IPS-NIHi7 (cell line): ENCODE measurements around the gene SULT2B1.
"Not testable (repeated sequence)": the region's sequence is repeated elsewhere in the genome, so short reads cannot be mapped to it uniquely, and the experiment has no call there.

Experiments used
- DNase-seq: peaks from one replicate; pipeline ENCODE4 v3.0.0; 2012; ENCODE audit warnings: mixed read lengths; ENCODE audit errors: extremely low spot score

Gene SULT2B1

GRCh38 chr19:48558018-48558684 is 6.2 kb downstream of the SULT2B1 start:
- DNase-seq: peak; percentile 80

DNA sequence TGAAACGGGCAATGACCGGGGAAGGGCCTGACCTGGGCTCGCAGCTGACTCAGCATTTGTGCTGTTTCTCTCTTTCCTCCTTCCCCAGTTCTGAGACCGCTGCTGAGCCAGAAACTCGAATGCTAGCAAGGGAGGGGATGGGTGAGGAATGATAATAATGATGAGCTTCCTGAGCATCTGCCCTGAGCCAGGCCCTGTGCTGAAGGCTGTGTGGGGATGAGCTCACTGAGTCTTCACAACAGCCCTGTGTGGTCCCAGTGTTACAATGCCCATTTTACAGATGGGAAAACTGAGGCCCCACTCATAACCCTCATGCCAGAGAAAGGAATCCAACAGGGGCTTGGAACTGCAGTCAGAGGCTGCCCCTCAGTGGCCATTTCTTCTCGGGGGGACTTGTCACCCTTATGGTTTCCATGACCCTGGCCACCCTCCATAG is 8.1 kb downstream of the SULT2B1 start:
- no peak for DNase-seq

DNA sequence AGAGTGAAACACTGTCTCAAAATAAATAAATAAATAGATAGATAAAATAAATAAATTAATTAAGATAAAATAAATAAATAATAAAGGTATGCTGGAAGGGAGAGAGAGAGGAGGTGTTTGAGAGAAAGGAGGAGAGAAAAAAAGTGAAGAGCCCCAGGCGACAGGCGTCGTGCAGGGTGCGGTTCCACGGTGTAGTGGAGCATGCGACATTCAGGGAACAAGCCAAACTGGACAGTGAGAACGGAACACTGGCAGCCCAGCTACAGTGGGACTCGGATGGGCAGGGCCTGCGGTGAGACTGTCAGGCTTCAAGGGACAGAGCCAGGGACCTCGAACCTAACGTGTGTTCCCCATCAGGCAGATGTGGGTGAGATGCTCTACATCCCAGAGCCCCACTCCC is 9.4 kb downstream of the SULT2B1 start:
- no peak for DNase-seq

GRCh38 chr19:48565090-48565489 is 13.1 kb downstream of the SULT2B1 start:
- no peak for DNase-seq

GRCh38 chr19:48568345-48568886 is 16.4 kb downstream of the SULT2B1 start:
- DNase-seq: peak; percentile 62

DNA sequence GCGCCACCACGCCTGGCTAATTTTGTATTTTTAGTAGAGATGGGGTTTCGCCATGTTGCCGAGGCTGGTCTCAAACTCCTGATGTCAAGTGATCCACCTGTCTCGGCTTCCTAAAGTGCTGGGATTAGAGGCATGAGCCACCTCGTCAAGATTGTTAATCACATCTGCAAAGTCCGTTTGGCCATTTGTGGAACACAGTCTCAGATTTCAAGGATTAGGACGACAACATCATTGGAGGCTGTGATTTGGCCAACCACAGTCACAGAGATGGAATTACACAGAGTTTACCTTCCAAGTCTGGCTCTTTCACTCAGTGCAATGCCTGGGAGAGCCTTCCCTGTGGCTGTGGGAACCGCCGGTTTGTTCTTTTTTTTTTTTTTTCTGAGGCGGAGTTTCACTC is 17.8 kb downstream of the SULT2B1 start:
- DNase-seq: no peak

DNA sequence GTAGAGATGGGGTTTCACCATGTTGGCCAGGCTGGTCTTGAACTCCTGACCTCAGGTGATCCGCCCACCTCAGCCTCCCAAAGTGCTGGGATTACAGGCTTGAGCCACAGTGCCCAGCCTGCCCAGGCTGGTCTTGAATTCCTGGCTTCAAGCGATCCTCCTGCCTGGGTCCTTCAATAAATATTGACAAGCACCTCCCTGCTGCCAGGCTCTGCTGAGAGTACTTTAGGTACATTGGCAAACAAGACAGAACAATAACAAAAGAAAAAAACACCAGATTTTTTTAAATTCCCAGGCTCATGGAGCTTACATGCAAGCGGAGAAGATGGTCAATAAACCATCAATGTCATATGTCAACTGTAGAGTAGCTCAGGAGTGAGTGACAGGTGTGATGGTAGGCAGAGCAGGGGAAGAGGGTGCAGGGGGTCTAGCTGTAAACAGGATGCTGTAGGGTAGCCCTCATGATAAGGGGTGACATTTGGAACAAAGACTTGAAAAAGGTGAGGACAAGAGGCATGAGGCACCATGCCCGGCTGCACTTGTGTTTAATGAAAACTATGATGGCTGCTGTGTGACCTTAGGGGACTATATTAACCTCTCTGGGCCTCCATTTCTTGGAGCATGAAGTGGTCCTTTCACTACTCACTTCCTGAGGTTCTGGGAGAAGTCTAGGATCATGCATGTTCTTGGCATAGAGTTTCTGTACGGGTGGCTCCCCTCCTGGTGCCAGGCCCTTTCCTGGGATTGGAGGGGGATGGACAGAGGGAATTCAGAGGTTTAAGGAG is 19.6 kb downstream of the SULT2B1 start:
- no peak for DNase-seq

DNA sequence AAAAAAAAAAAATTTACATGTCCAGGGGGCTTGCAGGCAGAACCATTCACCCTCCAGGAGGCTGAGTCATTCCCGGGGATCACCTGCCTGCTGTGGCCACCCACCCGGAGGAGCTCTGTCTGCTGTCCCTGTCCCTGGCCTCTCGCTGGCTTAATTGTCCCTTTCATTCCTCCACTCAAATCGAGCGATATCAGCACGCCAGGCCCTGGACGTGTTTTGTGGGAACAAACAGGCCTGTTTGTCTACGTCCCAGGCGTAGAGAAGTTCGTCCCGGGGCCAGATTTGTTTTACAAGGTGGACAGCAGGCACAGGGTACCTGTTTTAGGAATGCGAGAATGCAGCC is 21.2 kb downstream of the SULT2B1 start:
- no peak for DNase-seq

- peak; percentile 5 for DNase-seq
Observed at GRCh38 chr19:48575931-48576622, 24.1 kb downstream of the SULT2B1 start.

DNA sequence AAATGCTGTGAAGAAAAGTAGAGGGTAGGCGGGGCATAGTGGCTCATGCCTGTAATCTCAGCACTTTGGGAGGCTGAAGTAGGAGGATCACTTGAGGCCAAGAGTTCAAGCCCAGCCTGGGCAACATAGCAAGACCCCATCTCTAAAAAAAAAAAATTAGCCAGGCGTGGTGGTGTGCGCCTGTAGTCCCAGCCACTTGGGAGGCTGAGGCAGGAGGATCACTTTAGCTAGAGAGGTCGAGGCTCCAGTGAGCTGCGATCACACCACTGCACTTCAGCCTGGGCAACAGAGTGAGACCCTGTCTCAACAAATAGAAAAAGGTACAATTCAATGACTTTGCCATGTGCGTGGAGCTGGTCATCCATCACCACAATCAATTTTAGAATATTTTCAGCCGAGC is 25.9 kb downstream of the SULT2B1 start:
- DNase-seq: not testable (repeated sequence)

DNA sequence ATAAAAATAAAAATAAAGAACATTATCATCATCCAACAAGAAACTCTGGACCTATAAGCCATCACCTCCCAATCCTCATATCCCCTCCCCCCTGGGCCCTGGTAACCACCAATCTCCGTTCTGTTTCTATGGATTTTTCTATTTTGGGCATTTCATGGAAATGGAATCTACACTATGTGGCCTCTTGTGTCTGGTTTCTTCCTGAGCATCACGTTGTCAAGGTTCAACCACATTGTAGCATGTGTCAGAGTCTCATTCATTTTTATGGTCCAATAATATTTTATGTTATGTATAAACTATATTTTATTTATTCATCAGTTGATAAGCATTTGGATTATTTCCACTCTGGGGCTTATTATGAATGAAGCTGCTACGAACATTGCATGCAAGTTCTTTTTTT is 26.9 kb downstream of the SULT2B1 start:
- DNase-seq: no peak

DNA sequence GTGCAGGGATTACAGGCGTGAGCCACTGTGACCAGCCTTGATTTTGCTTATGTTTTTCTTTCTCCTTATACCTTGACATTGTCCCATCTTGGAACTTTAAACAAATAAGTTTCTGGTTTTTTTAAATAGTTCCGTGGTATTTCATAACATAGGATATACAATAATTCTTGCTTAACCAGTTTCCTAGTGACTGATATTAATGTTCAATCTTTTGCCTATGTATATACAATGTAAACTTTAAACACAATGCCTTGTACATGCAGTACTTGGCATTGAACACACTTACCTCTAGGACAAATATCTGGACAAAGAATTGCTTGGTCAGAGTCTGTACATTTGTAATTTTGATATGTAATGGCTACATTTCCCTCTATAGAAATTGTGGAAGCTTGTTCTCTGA is 30.2 kb downstream of the SULT2B1 start:
- DNase-seq: no peak

DNA sequence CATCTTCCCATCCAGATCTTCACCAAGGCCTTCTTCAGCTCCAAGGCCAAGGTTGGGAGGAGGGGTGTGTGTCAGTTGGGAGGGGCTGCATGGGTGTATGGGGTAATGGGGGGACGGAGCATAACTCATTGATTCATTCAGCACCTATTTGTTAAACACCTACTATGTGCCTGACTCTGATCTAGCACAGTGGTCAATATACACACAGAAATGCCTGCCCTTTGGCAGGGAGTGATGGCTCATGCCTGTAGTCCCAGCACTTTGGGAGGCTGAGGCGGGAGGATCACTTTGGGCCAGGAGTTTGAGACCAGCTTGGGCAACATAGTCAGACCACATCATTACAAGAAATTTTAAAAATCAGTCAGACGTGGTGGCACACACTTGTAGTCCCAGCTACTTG is 35.4 kb downstream of the SULT2B1 start:
- DNase-seq: no peak

- DNase-seq: peak; percentile 94
Observed at GRCh38 chr19:48588670-48589401, 36.9 kb downstream of the SULT2B1 start.

DNA sequence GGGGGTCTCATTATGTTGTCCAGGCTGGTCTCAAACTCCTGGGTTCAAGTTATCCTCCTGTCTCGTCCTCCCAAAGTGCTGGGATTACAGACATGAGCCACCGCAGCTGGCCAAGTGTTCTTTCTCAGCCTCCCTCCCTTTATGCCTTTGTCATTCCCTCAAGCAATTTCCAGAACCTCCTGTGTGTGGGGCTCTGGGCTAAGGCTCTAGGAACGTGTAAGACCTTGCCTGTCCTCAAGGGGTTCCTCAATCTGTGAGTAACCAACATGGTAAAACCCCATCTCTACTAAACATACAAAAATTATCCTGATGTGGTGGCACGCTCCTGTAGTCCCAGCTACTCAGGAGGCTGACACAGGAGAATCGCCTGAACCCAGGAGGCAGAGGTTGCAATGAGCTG is 39.0 kb downstream of the SULT2B1 start:
- DNase-seq: no peak

GRCh38 chr19:48595171-48595570 is 43.2 kb downstream of the SULT2B1 start:
- no peak for DNase-seq

DNA sequence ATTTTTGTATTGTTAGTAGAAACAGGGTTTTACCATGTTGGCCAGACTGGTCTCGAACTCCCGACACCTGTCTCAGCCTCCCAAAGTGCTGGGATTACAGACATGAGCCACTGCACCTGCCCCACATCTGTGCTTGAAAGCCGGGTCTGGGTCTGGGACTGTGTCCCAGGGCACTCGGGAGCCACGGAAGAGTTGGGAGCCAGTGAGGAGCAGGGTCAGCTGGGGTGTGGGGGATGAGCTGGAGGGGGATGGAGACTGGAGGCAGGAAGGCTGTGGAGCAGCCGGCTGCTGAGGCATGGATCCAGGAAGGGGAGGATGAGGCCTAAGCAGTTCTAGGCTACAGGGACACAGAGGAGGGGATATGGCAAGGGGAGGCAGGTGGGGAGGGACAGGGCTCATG is 43.9 kb downstream of the SULT2B1 start:
- no peak for DNase-seq

DNA sequence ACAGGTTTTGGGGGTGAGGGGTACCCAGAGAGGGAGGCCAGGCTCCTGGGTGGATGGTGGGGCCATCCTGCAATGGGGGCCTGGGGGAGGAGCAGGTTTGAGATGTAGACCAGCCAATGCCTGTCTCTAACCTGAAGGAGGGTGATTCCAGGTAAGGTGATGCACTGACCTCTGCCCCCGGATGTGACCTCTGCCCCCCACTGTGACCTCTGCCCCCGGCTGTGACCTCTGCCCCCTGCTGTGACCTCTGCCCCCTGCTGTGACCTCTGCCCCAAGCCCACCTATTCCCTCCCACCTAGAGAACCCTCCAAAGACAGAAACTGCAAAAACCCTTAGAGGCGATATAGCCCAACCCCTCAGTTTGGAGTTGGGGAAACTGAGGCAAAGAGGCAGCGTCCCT is 44.3 kb downstream of the SULT2B1 start:
- no peak for DNase-seq

- no peak for DNase-seq
Observed at GRCh38 chr19:48596679-48597465, 44.9 kb downstream of the SULT2B1 start.

DNA sequence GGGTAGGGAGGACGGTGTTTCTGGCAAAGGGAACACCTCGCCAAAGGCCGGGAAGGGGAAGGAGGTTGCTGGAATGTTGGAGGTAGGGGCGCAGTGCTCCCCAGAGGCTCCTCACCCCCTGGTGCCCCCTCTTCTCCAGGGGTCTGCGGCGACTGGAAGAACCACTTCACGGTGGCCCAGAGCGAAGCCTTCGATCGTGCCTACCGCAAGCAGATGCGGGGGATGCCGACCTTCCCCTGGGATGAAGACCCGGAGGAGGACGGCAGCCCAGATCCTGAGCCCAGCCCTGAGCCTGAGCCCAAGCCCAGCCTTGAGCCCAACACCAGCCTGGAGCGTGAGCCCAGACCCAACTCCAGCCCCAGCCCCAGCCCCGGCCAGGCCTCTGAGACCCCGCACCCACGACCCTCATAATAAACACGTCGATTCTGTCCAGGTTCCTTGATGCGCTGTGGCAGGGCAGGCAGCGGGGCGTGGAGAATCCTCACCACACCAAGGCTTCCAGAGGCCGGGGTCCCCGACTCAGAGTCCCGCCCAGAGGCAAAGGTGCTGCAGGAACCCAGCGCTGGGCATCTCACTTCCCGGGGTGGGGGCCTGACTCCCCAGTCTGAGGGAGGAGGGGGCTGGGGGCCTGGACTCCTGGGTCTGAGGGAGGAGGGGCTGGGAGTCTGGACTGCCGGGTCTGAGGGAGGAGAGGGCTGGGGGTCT is 47.2 kb downstream of the SULT2B1 start:
- DNase-seq: no peak
